GM12878 (cell line): Measurements from ENCODE around the gene WDR64. TPM values are rescaled to one million over a fixed set of nuclear protein-coding genes. Genes with fewer than 3 reads are reported as not detected.

Source experiments
- ATAC-seq: fragments of 200-7000 bp; cut with Tn5 transposase; 3 replicates; pipeline ENCODE4 v1.9.1; 2020; ENCODE audit warnings: mild to moderate bottlenecking, moderate library complexity
- BruUV-seq: library from RNA; stranded (reverse); fragments of 400-500 nt; replicated peaks from 2 replicates; lab custom pipeline; 2021; lab: Mats Ljungman, UMichigan
- CTCF ChIA-PET: fragments of 300-600 bp; sonication (Branson Sonifier 250); formaldehyde crosslinking; extraction: SDS; loops from one replicate; lab custom pipeline; 2021; ENCODE audit warnings: inconsistent platforms; lab: Yijun Ruan, JAX
- POLR2A ChIA-PET: fragments of 350-600 bp; formaldehyde crosslinking; extraction: SDS; loops from one replicate; lab custom pipeline; 2021; ENCODE audit warnings: inconsistent platforms; lab: Charles Lee
- RAD21 ChIA-PET: fragments of 300-600 bp; sonication (Branson Sonifier 250); formaldehyde crosslinking; loops from one replicate; lab custom pipeline; 2023; ENCODE audit warnings: antibody characterized with exemption; ENCODE audit not compliant: unreplicated experiment; lab: Charles Lee
- SMC1A ChIA-PET: fragments of 300-600 bp; sonication (Branson Sonifier 250); formaldehyde crosslinking; loops from one replicate; lab custom pipeline; 2023; ENCODE audit not compliant: unreplicated experiment, uncharacterized antibody; lab: Charles Lee
- DNase-seq: peaks from one replicate; pipeline ENCODE4 v3.0.0-alpha.2; 2011; ENCODE audit warnings: low read depth, low spot score
- FAIRE-seq: peaks from 3 replicates; lab custom pipeline; 2011; peaks lifted over from hg19 to GRCh38; lab: Jason Lieb, UNC
- H2AFZ ChIP-seq: 2 replicates; pipeline ENCODE4 v1.6.0; 2011; ENCODE audit warnings: low read depth, low read length, control low read depth; ENCODE audit not compliant: control insufficient read depth
- H3K27ac ChIP-seq: 2 replicates; pipeline ENCODE4 v1.5.1; 2011; ENCODE audit warnings: control low read depth; ENCODE audit not compliant: control insufficient read depth, insufficient read depth
- H3K27me3 ChIP-seq, 2 experiments: replicated peaks in 1 of 2; 2 replicates each; pipeline versions ENCODE4 v1.6.0 to v1.6.1; 2011; ENCODE audit warnings: low read length in 1 of 2; ENCODE audit not compliant: control insufficient read depth in 2 of 2, insufficient read depth in 2 of 2
- H3K36me3 ChIP-seq, 2 experiments: 2 replicates each; pipeline ENCODE4 v1.5.1; 2011; ENCODE audit warnings: low read length in 1 of 2; ENCODE audit not compliant: control insufficient read depth in 2 of 2, insufficient read depth in 2 of 2
- H3K4me1 ChIP-seq: 2 replicates; pipeline ENCODE4 v1.6.1; 2011; ENCODE audit warnings: mild to moderate bottlenecking, low read length, moderate library complexity, mixed read lengths; ENCODE audit not compliant: control insufficient read depth, insufficient read depth
- H3K4me2 ChIP-seq: 2 replicates; pipeline ENCODE4 v1.6.0; 2011; ENCODE audit warnings: control low read depth; ENCODE audit not compliant: control insufficient read depth, insufficient read depth
- H3K4me3 ChIP-seq: fragments of 200-600 bp; sonication (generic); 2 replicates; pipeline ENCODE4 v1.5.1; 2016
- H3K79me2 ChIP-seq: 2 replicates; pipeline ENCODE4 v1.6.0; 2011; ENCODE audit warnings: low read length; ENCODE audit not compliant: control insufficient read depth, insufficient read depth
- H3K9ac ChIP-seq: 2 replicates; pipeline ENCODE4 v1.8.0; 2011; ENCODE audit warnings: low read length, control low read depth, mixed read lengths; ENCODE audit not compliant: control insufficient read depth, insufficient read depth
- H3K9me3 ChIP-seq: replicated peaks from 3 replicates; pipeline ENCODE4 v1.5.1; 2011; ENCODE audit warnings: mild to moderate bottlenecking, low read length; ENCODE audit not compliant: control insufficient read depth, insufficient read depth
- H4K20me1 ChIP-seq: 2 replicates; pipeline ENCODE4 v1.6.0; 2011; ENCODE audit not compliant: control insufficient read depth, insufficient read depth
- E4F1 ChIP-seq: fragments of 450-650 bp; IDR thresholded peaks from 2 replicates; pipeline ENCODE4 v1.6.1; 2018; ENCODE audit warnings: borderline replicate concordance, mild to moderate bottlenecking; ENCODE audit not compliant: partially characterized antibody
- FOXM1 ChIP-seq: IDR thresholded peaks from 2 replicates; pipeline ENCODE4 v1.6.1; 2012; ENCODE audit warnings: low read depth, mild to moderate bottlenecking, inconsistent platforms, low read length, moderate library complexity
- GATAD2B ChIP-seq: fragments of 450-650 bp; conservative IDR thresholded peaks from 2 replicates; pipeline ENCODE4 v1.6.1; 2017; ENCODE audit warnings: low read depth, mild to moderate bottlenecking, moderate library complexity
- HDGF ChIP-seq: fragments of 450-650 bp; IDR thresholded peaks from 2 replicates; pipeline ENCODE4 v1.6.1; 2016; ENCODE audit warnings: antibody characterized with exemption
- MAX ChIP-seq: IDR thresholded peaks from 2 replicates; pipeline ENCODE4 v1.6.1; 2012; ENCODE audit warnings: low read depth, low read length, improper control_type of control experiment
- MLLT1 ChIP-seq: fragments of 450-650 bp; IDR thresholded peaks from 2 replicates; pipeline ENCODE4 v1.6.1; 2016; ENCODE audit warnings: mild to moderate bottlenecking
- NFIC ChIP-seq: IDR thresholded peaks from 2 replicates; pipeline ENCODE4 v1.6.1; 2012; ENCODE audit warnings: low read depth, mild to moderate bottlenecking, inconsistent platforms, low read length, moderate library complexity
- POLR2A ChIP-seq: IDR thresholded peaks from 2 replicates; pipeline ENCODE4 v1.6.1; 2011; ENCODE audit warnings: low read depth, mild to moderate bottlenecking, low read length
- PRDM15 ChIP-seq: fragments of 450-650 bp; formaldehyde crosslinking; IDR thresholded peaks from 2 replicates; pipeline ENCODE4 v1.4.0; 2020; ENCODE audit warnings: mild to moderate bottlenecking, moderate library complexity
- RB1 ChIP-seq: fragments of 450-650 bp; formaldehyde crosslinking; IDR thresholded peaks from 2 replicates; pipeline ENCODE4 v1.6.1; 2017; ENCODE audit warnings: mild to moderate bottlenecking, borderline replicate concordance
- SP1 ChIP-seq: IDR thresholded peaks from one replicate; pipeline ENCODE4 v1.6.1; 2011; ENCODE audit warnings: low read depth, low read length
- SUZ12 ChIP-seq: fragments of 200-600 bp; sonication (generic); IDR thresholded peaks from one replicate; pipeline ENCODE4 v1.6.1; 2018; ENCODE audit warnings: antibody characterized with exemption, mild to moderate bottlenecking; ENCODE audit not compliant: unreplicated experiment
- USF1 ChIP-seq: IDR thresholded peaks from 2 replicates; pipeline ENCODE4 v1.6.1; 2011; ENCODE audit warnings: borderline replicate concordance, low read depth, mild to moderate bottlenecking, moderate library complexity, mixed read lengths, low read length; ENCODE audit not compliant: insufficient read depth; ENCODE audit errors: extremely low read length
- USF2 ChIP-seq: IDR thresholded peaks from 2 replicates; pipeline ENCODE4 v1.6.1; 2011; ENCODE audit warnings: low read depth, low read length, improper control_type of control experiment, borderline replicate concordance
- ZNF622 ChIP-seq: fragments of 450-650 bp; IDR thresholded peaks from 2 replicates; pipeline ENCODE4 v1.6.1; 2017; ENCODE audit warnings: mild to moderate bottlenecking, inconsistent platforms
- WGBS: methylation state at CpG from one replicate; pipeline ENCODE4 v1.1.6; 2016; ENCODE audit warnings: low lambda C conversion rate; ENCODE audit not compliant: insufficient replicate concordance, insufficient coverage; ENCODE audit errors: missing lambda C conversion rate; 5-methylcytosine and 5-hydroxymethylcytosine counted together
- in situ Hi-C: fragments of 300-500 bp; cut with MboI; formaldehyde crosslinking; loops from 9 replicates; pipeline ENCODE4 v1.14.3; 2018; ENCODE audit warnings: mixed read lengths
- intact Hi-C: fragments of 100-400 bp; cut with micrococcal nuclease; formaldehyde crosslinking; loops from one replicate; pipeline ENCODE4 v1.14.2; 2022; ENCODE audit not compliant: unreplicated experiment
- polyA plus RNA-seq, 11 experiments: library from polyadenylated mRNA; depleted of rRNA in 4 of 11; unstranded in 6 of 11; stranded (reverse) in 5 of 11; fragments of >200 nt; fragmentation: Nextera tagmentation in 4 of 11; fragmentation: Illumina TruSeq in 1 of 11; extraction: Ambion mirVana in 4 of 11; extraction: Trizol in 1 of 11; gene quantifications; 1 replicate in 1 of 11; 2 replicates in 10 of 11; pipeline versions ENCODE4 v1.2.1 to v1.2.3, GENCODE V29; 2011 to 2016; ENCODE audit warnings: inconsistent platforms in 2 of 11, missing spikeins in 2 of 11, low read depth in 1 of 11
- total RNA-seq, 4 experiments: library from RNA; depleted of rRNA in 3 of 4; stranded (reverse); fragments of >200 nt in 3 of 4; fragmentation: Illumina TruSeq in 1 of 4; extraction: Trizol in 1 of 4; gene quantifications; 2 replicates each; pipeline versions ENCODE4 v1.2.1 to v1.2.3, GENCODE V29; 2013 to 2021

The WDR64 gene
- total and polyA plus RNA-seq, 10 of the 15 experiments (the other 5 are each of a cell fraction or from before 2014, with no cell fraction given) = 0.01 TPM; not detected in 9

- Histone ChIP-seq H3K9ac (no peak overlapping the region; the same call in 1 of the 2 replicates), H3K4me2 (peak overlapping the region; percentile 53), H4K20me1 (no peaks in the 10 kb centered on the region), H3K9me3 (no peaks in the 10 kb centered on the region), H3K27me3 (no peaks in the 10 kb centered on the region), H3K4me1 (peaks cover 10% of the 10 kb centered on the region), H3K4me3 (peak overlapping the region; percentile 25; the same call in 1 of the 2 replicates), H2AFZ (no peak overlapping the region), H3K36me3 (no peaks in the 10 kb centered on the region; a peak in 1 of 4 replicates), H3K79me2 (peaks cover 39% of the 10 kb centered on the region), H3K27ac (peak overlapping the region; percentile 8; the same call in 1 of the 2 replicates)
- intact Hi-C loops (loop anchor here (5.0 kb wide), 1 partner anchor 211 kb away; the partner anchor contains the start of gene EXO1), in situ Hi-C loops (no loop called here)
- ChIA-PET RAD21 (no interaction called here), CTCF (no interaction called here), POLR2A (interaction anchor here (0.5 kb wide), 1 partner anchor 154 kb away, joined by 4 read pairs; no protein-coding TSS in a partner anchor), SMC1A (interaction anchor here (1.2 to 1.3 kb wide), 2 partner anchors 9 to 12 kb away, joined by 3 read pairs; no protein-coding TSS in a partner anchor)
- 97% methylated on average over 1 of the region's 1 CpG for WGBS
- TF ChIP-seq POLR2A (no peak), USF2 (no peak), ZNF622 (no peak), SUZ12 (no peak), RB1 (no peak), MAX (no peak), MLLT1 (no peak), PRDM15 (CRISPR knock-in tag) (no peak), E4F1 (no peak), USF1 (no peak), FOXM1 (no peak), NFIC (no peak), GATAD2B (no peak), HDGF (no peak), SP1 (no peak)
- DNase-seq = no peak
- no peak for ATAC-seq
- FAIRE-seq = no peak
- no TSS peak for BruUV-seq
Measured at GRCh38 chr1:241636291-241636690, 15.8 kb upstream of the WDR64 start.
